Measurements from ENCODE around the gene KIAA0753. TPM values are rescaled to one million over a fixed set of nuclear protein-coding genes. Genes with fewer than 3 reads are reported as not detected.

Gene KIAA0753
- total and polyA plus RNA-seq, 8 donors = 3.8 to 138 (median 17.6) TPM

DNA sequence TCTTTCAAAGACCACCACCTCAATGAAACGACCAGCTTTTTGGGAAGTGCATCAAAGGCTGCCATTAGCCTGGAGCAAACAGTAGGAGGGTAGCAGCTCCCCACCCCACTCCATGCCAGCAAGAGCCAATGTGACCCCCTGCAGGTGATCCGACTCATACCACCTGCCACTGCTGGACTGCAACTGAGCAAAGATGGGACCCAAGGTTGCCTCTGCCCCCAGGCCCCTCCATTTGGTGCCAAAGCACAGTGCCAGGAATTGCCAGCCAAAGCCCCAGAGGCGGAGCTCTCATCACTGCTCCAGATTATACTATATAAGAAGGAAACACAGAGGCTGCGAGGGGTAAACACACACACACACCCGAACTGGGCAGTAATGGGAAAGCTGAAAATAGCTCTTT lies 92.5 kb downstream of the KIAA0753 start:
- Histone ChIP-seq H3K4me3 (no peak overlapping the region), H3K36me3 (no peaks in the 10 kb centered on the region), H3K9me3 (no peaks in the 10 kb centered on the region), H3K27ac (peak overlapping the region in 3 of 5 donors; percentile 65 to 88 (median 69)), H3K27me3 (peaks cover 0 to under 1% (median 0%) of the 10 kb centered on the region in 3 donors), H3K4me1 (peaks cover 17 to 51% (median 38%) of the 10 kb centered on the region in 4 donors)
- WGBS, 5 donors = 36 to 51% (median 49%) methylated on average over 5 of the region's 5 CpGs
- no peak for DNase-seq
- TF ChIP-seq POLR2AphosphoS5 (IDR thresholded peaks at IDR 0.05) (no peak), POLR2A (IDR thresholded peaks at IDR 0.05) (no peak), EP300 (IDR thresholded peaks at IDR 0.05) (no peak)
- TF ChIP-seq, protein P1, sequence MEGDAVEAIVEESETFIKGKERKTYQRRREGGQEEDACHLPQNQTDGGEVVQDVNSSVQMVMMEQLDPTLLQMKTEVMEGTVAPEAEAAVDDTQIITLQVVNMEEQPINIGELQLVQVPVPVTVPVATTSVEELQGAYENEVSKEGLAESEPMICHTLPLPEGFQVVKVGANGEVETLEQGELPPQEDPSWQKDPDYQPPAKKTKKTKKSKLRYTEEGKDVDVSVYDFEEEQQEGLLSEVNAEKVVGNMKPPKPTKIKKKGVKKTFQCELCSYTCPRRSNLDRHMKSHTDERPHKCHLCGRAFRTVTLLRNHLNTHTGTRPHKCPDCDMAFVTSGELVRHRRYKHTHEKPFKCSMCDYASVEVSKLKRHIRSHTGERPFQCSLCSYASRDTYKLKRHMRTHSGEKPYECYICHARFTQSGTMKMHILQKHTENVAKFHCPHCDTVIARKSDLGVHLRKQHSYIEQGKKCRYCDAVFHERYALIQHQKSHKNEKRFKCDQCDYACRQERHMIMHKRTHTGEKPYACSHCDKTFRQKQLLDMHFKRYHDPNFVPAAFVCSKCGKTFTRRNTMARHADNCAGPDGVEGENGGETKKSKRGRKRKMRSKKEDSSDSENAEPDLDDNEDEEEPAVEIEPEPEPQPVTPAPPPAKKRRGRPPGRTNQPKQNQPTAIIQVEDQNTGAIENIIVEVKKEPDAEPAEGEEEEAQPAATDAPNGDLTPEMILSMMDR (IDR thresholded peaks at IDR 0.05) = no peak
- intact Hi-C loops (cut with DNase I; ENCODE audit: low total_unique reads) = no loop called here

DNA sequence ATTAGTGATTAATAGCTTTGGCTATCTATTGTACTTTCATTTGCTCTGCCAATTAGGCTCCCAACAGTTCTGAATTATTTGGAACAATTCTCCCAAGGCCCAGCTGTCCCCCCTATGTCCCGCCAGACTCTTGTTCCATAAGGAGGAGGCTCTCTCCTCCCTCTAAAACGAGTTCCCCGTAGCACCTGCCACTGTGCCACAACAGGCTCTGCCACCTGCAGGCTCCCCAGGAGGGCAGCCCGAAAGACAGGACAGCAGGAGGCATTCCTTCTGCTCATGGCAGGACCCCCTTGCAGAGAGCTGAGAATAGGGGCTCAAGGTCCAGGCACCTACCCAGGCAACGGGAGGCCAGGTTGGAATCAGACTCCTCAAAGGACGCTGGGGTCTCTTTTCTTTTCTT lies 93.2 kb downstream of the KIAA0753 start:
- TF ChIP-seq POLR2A (IDR thresholded peaks at IDR 0.05) (no peak), POLR2AphosphoS5 (IDR thresholded peaks at IDR 0.05) (no peak), EP300 (IDR thresholded peaks at IDR 0.05) (no peak)
- TF ChIP-seq, protein P1 (IDR thresholded peaks at IDR 0.05) = no peak
- Histone ChIP-seq H3K27me3 (no peaks in the 10 kb centered on the region), H3K4me3 (no peak overlapping the region), H3K4me1 (peaks cover 17 to 44% (median 34%) of the 10 kb centered on the region in 4 donors), H3K9me3 (no peaks in the 10 kb centered on the region), H3K36me3 (no peaks in the 10 kb centered on the region), H3K27ac (no peak overlapping the region)
- no peak for DNase-seq
- WGBS, 5 donors = 80 to 91% (median 86%) methylated on average over 6 of the region's 6 CpGs
- intact Hi-C loops (cut with DNase I; ENCODE audit: low total_unique reads) = no loop called here

DNA sequence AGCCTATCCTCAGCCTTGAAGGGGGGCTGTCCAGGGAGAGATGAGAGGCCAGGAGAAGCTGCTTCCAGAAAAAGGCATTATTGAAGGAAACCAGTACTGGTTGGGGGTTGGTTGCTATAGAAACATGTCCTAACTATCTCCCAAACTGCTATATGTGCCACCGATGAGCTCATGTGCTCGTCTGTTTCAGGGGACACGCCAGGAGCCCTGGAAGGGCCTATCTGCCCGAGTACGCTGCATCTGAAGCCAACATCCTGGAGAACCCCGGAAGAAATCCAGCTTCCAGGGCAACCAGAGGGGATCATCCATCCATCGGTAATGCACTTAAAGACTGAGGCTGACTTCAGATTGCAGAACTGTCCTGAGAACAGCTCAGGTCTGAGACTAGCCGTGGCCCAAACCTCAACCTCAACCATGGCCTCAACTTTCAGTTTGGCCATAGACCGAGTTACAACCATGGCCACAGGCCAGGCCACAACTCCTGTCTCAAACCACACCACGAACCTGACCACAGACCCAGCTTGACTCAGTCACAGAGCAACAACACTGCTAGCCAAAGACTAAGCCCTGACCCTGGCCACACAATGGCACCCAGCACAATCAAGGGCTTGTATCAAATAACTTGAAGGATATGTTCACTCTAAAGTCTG lies 94.3 kb downstream of the KIAA0753 start:
- Histone ChIP-seq H3K36me3 (no peaks in the 10 kb centered on the region), H3K27ac (no peak overlapping the region), H3K4me1 (peaks cover 17 to 33% (median 24%) of the 10 kb centered on the region in 4 donors), H3K9me3 (no peaks in the 10 kb centered on the region), H3K4me3 (no peak overlapping the region), H3K27me3 (no peaks in the 10 kb centered on the region)
- intact Hi-C loops (cut with DNase I; ENCODE audit: low total_unique reads) = no loop called here
- WGBS, 5 donors = 75 to 89% (median 87%) methylated on average over 7 to 10 of the region's 10 CpGs
- no peak for DNase-seq
- TF ChIP-seq, protein P1 (IDR thresholded peaks at IDR 0.05) = no peak
- TF ChIP-seq EP300 (IDR thresholded peaks at IDR 0.05) (no peak), POLR2A (IDR thresholded peaks at IDR 0.05) (no peak), POLR2AphosphoS5 (IDR thresholded peaks at IDR 0.05) (no peak)

DNA sequence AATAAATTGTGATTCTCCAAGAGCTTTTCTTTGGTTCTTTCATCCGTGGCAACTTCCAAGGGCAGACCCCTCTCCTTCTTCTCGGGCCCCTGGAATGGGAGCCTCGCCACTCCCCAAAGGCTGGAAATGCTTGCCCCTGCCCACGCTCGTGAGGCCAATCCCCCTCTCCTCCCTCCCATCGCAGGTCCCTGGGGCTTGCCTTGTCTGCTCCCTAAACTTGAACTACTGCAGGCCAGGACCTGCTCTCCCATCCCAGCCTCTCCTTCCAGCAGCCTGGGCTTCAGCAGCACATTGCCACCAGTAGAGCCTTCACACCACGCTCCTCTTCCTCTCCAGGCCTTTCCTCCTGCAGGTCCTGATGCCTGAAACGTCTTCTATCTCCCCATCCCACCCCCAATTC lies 95.2 kb downstream of the KIAA0753 start:
- DNase-seq = no peak
- Histone ChIP-seq H3K27me3 (no peaks in the 10 kb centered on the region), H3K4me1 (peaks cover 16 to 24% (median 18%) of the 10 kb centered on the region in 4 donors), H3K4me3 (no peak overlapping the region), H3K27ac (no peak overlapping the region), H3K36me3 (no peaks in the 10 kb centered on the region), H3K9me3 (no peaks in the 10 kb centered on the region)
- 71 to 92% (median 83%) methylated on average over 8 of the region's 8 CpGs for WGBS, 5 donors
- intact Hi-C loops (cut with DNase I; ENCODE audit: low total_unique reads) = no loop called here
- TF ChIP-seq, protein P1 (IDR thresholded peaks at IDR 0.05) = no peak
- no peak for TF ChIP-seq POLR2AphosphoS5 (IDR thresholded peaks at IDR 0.05)
- TF ChIP-seq EP300 (IDR thresholded peaks at IDR 0.05) = no peak
- no peak for TF ChIP-seq POLR2A (IDR thresholded peaks at IDR 0.05)
